ENCODE results near the gene DDX11.

DNA sequence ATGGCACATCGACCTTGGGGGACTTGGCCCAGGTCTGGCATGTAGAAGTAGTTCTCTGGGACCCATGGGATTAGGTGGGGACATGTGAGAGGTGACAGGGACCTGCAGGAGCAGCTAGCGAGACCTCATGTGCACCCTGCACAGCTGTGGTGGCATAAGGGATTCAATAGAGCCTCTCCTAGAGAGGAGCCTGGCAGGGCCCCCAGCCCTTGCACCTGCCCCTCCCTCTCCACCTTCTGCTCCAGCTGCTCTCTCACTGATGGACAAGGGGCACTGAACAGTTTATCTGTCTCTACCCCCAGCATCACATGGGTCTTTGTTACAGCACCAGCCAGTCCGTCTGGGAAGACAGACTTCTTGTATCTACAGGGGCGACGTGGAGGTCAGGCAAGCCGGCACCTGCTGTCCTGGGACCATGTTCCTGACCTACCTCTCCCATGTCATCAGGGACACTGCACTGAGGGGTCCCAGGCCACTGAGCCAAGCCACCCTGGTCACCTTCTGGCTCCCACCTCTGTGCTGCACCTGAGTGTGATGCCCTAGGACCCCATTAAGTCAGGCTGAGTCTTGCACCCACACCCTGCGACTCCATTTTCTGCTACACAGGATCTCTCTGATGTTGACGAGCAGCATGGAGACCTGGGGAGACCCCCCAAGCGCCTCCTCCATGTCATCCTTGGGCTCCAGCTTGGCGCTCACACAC, 32.6 kb downstream of the DDX11 start:
- TF ChIP-seq, protein P1, sequence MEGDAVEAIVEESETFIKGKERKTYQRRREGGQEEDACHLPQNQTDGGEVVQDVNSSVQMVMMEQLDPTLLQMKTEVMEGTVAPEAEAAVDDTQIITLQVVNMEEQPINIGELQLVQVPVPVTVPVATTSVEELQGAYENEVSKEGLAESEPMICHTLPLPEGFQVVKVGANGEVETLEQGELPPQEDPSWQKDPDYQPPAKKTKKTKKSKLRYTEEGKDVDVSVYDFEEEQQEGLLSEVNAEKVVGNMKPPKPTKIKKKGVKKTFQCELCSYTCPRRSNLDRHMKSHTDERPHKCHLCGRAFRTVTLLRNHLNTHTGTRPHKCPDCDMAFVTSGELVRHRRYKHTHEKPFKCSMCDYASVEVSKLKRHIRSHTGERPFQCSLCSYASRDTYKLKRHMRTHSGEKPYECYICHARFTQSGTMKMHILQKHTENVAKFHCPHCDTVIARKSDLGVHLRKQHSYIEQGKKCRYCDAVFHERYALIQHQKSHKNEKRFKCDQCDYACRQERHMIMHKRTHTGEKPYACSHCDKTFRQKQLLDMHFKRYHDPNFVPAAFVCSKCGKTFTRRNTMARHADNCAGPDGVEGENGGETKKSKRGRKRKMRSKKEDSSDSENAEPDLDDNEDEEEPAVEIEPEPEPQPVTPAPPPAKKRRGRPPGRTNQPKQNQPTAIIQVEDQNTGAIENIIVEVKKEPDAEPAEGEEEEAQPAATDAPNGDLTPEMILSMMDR (IDR thresholded peaks at IDR 0.05) = no peak
- no peak for TF ChIP-seq POLR2A (IDR thresholded peaks at IDR 0.05)
